ENCODE data around the gene PLAAT4. TPM values are rescaled to one million over a fixed set of nuclear protein-coding genes. Genes with fewer than 3 reads are reported as not detected.
"Not testable (repeated sequence)": the region's sequence is repeated elsewhere in the genome, so short reads cannot be mapped to it uniquely, and the experiment has no call there.

PLAAT4 gene
- total and polyA plus RNA-seq, 7 donors = 4.3 to 12.2 (median 8.5) TPM

DNA sequence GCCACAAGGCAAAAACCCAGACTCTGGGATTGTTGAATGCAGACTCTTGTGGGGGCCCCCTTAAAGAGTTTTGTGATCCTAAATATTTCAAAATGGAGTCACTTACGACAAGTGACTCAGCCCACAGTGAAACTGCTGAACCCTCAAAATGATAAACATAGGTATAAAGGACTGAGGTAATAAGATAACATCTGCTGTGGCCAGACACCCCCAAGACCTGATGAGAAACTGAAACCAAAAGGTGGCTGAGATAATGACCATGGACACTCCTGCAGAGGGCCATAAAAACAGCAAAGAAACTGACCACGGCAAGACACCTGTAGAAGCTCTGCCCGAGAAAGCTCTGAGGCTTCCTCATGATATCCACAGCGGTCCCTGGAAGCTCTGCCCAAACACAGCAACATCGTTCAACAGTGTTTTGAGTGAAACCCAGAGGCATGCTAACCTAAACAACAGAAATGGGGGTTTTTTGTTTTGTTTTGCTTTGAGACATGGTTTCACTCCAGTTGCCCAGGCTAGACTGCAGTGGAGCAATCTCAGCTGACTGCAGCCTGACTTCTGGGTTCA lies 1.6 kb upstream of the PLAAT4 start:
- WGBS, 3 donors = 91 to 94% (median 91%) methylated on average over 5 of the region's 5 CpGs
- H3K9me3 ChIP-seq = no peaks in the 10 kb centered on the region
- no peak overlapping the region for H3K4me3 ChIP-seq
- intact Hi-C loops (cut with DNase I) = no loop called here
- H3K27ac ChIP-seq = no peak overlapping the region
- no peaks in the 10 kb centered on the region for H3K27me3 ChIP-seq (ENCODE audit: insufficient read depth in 3 of 3, low read length in 2 of 3)
- TF ChIP-seq, protein P1, sequence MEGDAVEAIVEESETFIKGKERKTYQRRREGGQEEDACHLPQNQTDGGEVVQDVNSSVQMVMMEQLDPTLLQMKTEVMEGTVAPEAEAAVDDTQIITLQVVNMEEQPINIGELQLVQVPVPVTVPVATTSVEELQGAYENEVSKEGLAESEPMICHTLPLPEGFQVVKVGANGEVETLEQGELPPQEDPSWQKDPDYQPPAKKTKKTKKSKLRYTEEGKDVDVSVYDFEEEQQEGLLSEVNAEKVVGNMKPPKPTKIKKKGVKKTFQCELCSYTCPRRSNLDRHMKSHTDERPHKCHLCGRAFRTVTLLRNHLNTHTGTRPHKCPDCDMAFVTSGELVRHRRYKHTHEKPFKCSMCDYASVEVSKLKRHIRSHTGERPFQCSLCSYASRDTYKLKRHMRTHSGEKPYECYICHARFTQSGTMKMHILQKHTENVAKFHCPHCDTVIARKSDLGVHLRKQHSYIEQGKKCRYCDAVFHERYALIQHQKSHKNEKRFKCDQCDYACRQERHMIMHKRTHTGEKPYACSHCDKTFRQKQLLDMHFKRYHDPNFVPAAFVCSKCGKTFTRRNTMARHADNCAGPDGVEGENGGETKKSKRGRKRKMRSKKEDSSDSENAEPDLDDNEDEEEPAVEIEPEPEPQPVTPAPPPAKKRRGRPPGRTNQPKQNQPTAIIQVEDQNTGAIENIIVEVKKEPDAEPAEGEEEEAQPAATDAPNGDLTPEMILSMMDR (IDR thresholded peaks at IDR 0.05) = no peak
- no peaks in the 10 kb centered on the region for H3K36me3 ChIP-seq (ENCODE audit: insufficient read depth in 1 of 2, low read depth in 1 of 2)
- H3K4me1 ChIP-seq = peaks cover 19% of the 10 kb centered on the region
- no peak for ATAC-seq
- no peak for DNase-seq

DNA sequence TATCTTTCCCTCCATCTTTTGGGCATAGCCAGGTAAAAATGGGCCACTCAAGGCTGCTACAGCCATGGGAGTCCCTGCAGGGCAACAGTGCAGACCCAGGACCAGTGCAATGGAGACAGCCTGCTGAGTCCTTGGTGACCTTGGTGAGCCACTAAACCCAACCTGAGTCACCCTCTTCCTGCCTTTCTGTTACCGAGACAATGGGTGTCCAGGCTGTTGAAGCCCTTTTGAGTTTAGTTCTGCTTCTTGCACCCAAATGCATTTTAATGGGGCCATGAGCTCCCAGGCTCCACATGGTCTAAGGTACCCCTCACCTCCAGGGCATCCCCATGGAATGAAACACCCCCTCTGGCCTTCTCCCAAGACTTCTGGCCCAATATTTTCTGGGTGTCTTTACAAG lies 874 bp upstream of the PLAAT4 start:
- peaks cover 19% of the 10 kb centered on the region for H3K4me1 ChIP-seq
- H3K27me3 ChIP-seq (ENCODE audit: insufficient read depth in 3 of 3, low read length in 2 of 3) = no peaks in the 10 kb centered on the region
- no peaks in the 10 kb centered on the region for H3K36me3 ChIP-seq (ENCODE audit: insufficient read depth in 1 of 2, low read depth in 1 of 2)
- no peak for DNase-seq
- H3K27ac ChIP-seq = no peak overlapping the region
- intact Hi-C loops (cut with DNase I) = loop anchor here in 1 of 2 donors (2.0 kb wide), 1 partner anchor 39 kb away; no protein-coding TSS in a partner anchor
- no peak for ATAC-seq
- TF ChIP-seq, protein P1 (IDR thresholded peaks at IDR 0.05) = no peak
- H3K4me3 ChIP-seq = no peak overlapping the region
- WGBS, 3 donors = 79 to 91% (median 86%) methylated on average over 1 of the region's 1 CpG
- no peaks in the 10 kb centered on the region for H3K9me3 ChIP-seq

DNA sequence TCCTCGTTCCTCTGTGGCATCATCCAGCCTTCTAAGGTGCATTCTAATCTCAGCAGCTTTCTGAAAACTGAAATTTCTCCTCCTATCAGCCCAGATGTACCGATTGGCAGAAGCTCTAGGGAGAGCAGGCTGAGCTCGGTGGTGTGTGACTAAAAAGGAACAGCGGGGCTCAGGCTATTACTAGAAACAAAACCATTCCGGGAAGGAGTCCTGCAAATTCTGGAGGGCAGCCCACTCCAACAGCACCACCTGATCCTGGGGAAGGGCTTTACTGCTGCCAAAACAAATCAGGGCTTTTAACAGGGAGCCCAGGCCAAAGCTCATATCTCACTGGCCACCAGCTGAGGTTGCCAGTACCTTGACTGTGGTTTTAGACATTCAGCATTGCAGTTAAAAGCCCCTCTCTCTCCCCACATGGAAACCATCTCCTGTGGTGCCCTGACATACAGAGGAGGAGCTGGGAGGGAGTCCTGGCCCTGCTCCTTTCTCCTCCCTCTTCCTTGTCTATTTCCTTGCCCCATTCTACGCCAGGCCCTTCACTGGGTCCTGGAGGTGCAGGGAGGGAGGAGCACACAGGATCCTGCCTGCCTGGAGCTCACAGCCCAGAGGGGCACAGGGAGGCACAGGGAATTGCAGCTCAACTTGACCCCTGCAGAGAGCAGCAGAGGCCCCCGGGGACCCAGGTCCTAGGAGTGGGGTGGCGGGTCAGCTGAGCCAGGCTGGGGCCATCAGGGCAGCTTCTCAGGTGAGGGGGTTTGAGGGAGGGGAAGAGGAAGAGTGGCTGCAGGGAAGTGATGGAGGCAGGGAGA lies 889 bp downstream of the PLAAT4 start:
- peak; percentile 63 to 79 for DNase-seq
- Histone ChIP-seq H3K27ac (peak overlapping the region; percentile 79), H3K4me3 (peak overlapping the region; percentile 66), H3K36me3 (ENCODE audit: insufficient read depth in 1 of 2, low read depth in 1 of 2) (no peaks in the 10 kb centered on the region), H3K4me1 (peaks cover 19% of the 10 kb centered on the region), H3K9me3 (no peaks in the 10 kb centered on the region), H3K27me3 (ENCODE audit: insufficient read depth in 3 of 3, low read length in 2 of 3) (no peaks in the 10 kb centered on the region)
- TF ChIP-seq, protein P1 (IDR thresholded peaks at IDR 0.05) = no peak
- 22 to 25% (median 24%) methylated on average over 8 of the region's 8 CpGs for WGBS, 3 donors
- ATAC-seq = peak; percentile 79 to 95 (median 90)
- intact Hi-C loops (cut with DNase I) = loop anchor here in 1 of 2 donors (2.0 kb wide), 1 partner anchor 37 kb away; no protein-coding TSS in a partner anchor

DNA sequence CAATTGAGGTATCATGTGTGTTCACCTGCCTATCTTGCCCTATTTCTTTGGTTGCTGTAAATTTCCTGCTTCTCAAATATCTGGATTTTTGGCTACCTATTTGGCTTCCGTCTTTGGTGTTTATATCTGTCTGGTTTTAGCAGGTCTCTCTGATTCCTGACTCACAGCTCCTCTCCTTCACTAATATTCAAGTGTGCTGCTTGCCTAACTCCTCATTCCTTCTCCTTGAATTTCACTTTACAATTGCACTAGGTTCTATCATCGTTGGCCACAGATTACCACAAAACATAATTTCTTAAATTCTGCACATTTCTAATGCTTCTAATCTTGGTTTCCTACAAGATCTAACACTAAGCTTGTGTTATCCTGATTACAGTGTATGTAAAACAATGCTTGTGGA lies 5.9 kb downstream of the PLAAT4 start:
- 45 to 67% (median 53%) methylated on average over 2 of the region's 2 CpGs for WGBS, 3 donors
- H3K27me3 ChIP-seq (ENCODE audit: insufficient read depth in 3 of 3, low read length in 2 of 3); DNase-seq; H3K4me3 ChIP-seq; intact Hi-C loops (cut with DNase I); H3K9me3 ChIP-seq; H3K4me1 ChIP-seq; ATAC-seq; H3K36me3 ChIP-seq (ENCODE audit: insufficient read depth in 1 of 2, low read depth in 1 of 2); H3K27ac ChIP-seq: not testable (repeated sequence)

DNA sequence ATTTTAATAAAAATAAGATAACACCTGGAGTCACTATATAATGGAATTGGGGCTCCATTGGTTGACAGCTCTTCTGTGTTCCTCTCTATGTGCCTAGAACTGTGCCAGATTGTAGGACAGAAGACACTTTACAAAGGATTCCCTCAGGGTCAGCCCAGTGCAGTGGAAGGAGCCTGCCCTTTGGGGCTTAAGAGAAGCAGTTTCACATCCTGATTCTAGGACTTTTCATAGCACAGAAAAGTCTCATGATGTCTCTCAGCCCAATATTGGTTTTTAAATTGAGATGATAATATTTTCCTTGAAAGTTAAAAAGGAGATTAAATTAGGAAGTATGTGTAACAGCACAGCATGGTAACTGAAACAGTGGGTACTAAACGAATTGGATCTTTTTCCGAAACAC lies 7.1 kb downstream of the PLAAT4 start:
- 91 to 93% (median 91%) methylated on average over 2 of the region's 2 CpGs for WGBS, 3 donors
- TF ChIP-seq, protein P1 (IDR thresholded peaks at IDR 0.05) = no peak
- intact Hi-C loops (cut with DNase I) = no loop called here
- no peak for DNase-seq
- ATAC-seq = no peak
- Histone ChIP-seq H3K27ac (no peak overlapping the region), H3K4me1 (no peaks in the 10 kb centered on the region), H3K27me3 (ENCODE audit: insufficient read depth in 3 of 3, low read length in 2 of 3) (no peaks in the 10 kb centered on the region), H3K9me3 (no peaks in the 10 kb centered on the region), H3K36me3 (ENCODE audit: insufficient read depth in 1 of 2, low read depth in 1 of 2) (no peaks in the 10 kb centered on the region), H3K4me3 (no peak overlapping the region)

Data from psoas muscle (tissue), 8 donors.